SK-N-SH treated with all-trans-retinoic acid at 6 μM for 48 hours (cell line): Measurements from ENCODE around the gene MACC1.

Source experiments
- ATAC-seq: fragments of 200-7000 bp; cut with Tn5 transposase; 3 replicates; pipeline ENCODE4 v1.9.1; 2020; ENCODE audit warnings: mild to moderate bottlenecking, moderate library complexity
- ARNTL ChIP-seq: fragments of 450-650 bp; formaldehyde crosslinking; IDR thresholded peaks from 2 replicates; pipeline ENCODE4 v1.5.0; 2020; ENCODE audit warnings: low read depth, mild to moderate bottlenecking, moderate library complexity, borderline replicate concordance
- CREB5 ChIP-seq: fragments of 250-450 bp; sonication (Bioruptor Pico); IDR thresholded peaks from 2 replicates; pipeline ENCODE4 v1.5.1; 2020; ENCODE audit warnings: low read depth, mild to moderate bottlenecking, moderate library complexity
- CSDC2 ChIP-seq: fragments of 250-450 bp; sonication (Bioruptor Pico); IDR thresholded peaks from 2 replicates; pipeline ENCODE4 v1.5.0; 2020; ENCODE audit warnings: mild to moderate bottlenecking, moderate library complexity
- CSRNP3 ChIP-seq: fragments of 250-450 bp; sonication (Bioruptor Pico); IDR thresholded peaks from 2 replicates; pipeline ENCODE4 v1.5.1; 2021; ENCODE audit warnings: mild to moderate bottlenecking, moderate library complexity
- ESRRG ChIP-seq: fragments of 250-450 bp; sonication (Bioruptor Pico); IDR thresholded peaks from 2 replicates; pipeline ENCODE4 v1.6.1; 2021; ENCODE audit warnings: mild to moderate bottlenecking
- GLIS3 ChIP-seq: fragments of 250-450 bp; sonication (Bioruptor Pico); IDR thresholded peaks from 2 replicates; pipeline ENCODE4 v1.5.0; 2020; ENCODE audit warnings: mild to moderate bottlenecking, moderate library complexity
- ISL1 ChIP-seq: fragments of 250-450 bp; sonication (Bioruptor Pico); IDR thresholded peaks from 2 replicates; pipeline ENCODE4 v2.1.2; 2022; ENCODE audit warnings: mild to moderate bottlenecking, moderate library complexity
- OSR1 ChIP-seq: fragments of 250-450 bp; sonication (Bioruptor Pico); IDR thresholded peaks from 2 replicates; pipeline ENCODE4 v1.8.0; 2022; ENCODE audit warnings: moderate library complexity, mild to moderate bottlenecking, inconsistent platforms
- PATZ1 ChIP-seq: fragments of 250-450 bp; sonication (Bioruptor Pico); IDR thresholded peaks from 2 replicates; pipeline ENCODE4 v1.8.0; 2020; ENCODE audit warnings: mild to moderate bottlenecking, moderate library complexity, borderline replicate concordance
- POU6F1 ChIP-seq: fragments of 250-450 bp; sonication (Bioruptor Pico); IDR thresholded peaks from 2 replicates; pipeline ENCODE4 v1.8.0; 2021; ENCODE audit warnings: low read depth, mild to moderate bottlenecking, moderate library complexity, borderline replicate concordance
- PPARA ChIP-seq: fragments of 250-450 bp; sonication (Bioruptor Pico); IDR thresholded peaks from 2 replicates; pipeline ENCODE4 v1.5.0; 2020; ENCODE audit warnings: mild to moderate bottlenecking, borderline replicate concordance
- RARB ChIP-seq: fragments of 250-450 bp; sonication (Bioruptor Pico); IDR thresholded peaks from 2 replicates; pipeline ENCODE4 v1.8.0; 2021; ENCODE audit warnings: mild to moderate bottlenecking, moderate library complexity
- SNAI2 ChIP-seq: fragments of 250-450 bp; sonication (Bioruptor Pico); IDR thresholded peaks from 2 replicates; pipeline ENCODE4 v1.5.0; 2020; ENCODE audit warnings: mild to moderate bottlenecking, moderate library complexity
- TOX ChIP-seq: fragments of 250-450 bp; sonication (Bioruptor Pico); IDR thresholded peaks from 2 replicates; pipeline ENCODE4 v1.8.0; 2021; ENCODE audit warnings: mild to moderate bottlenecking, moderate library complexity, borderline replicate concordance
- TSHZ2 ChIP-seq: fragments of 250-450 bp; sonication (Bioruptor Pico); IDR thresholded peaks from 2 replicates; pipeline ENCODE4 v1.5.0; 2020; ENCODE audit warnings: mild to moderate bottlenecking, moderate library complexity
- ZC3H10 ChIP-seq: fragments of 250-450 bp; sonication (Bioruptor Pico); IDR thresholded peaks from 2 replicates; pipeline ENCODE4 v1.5.1; 2021; ENCODE audit warnings: mild to moderate bottlenecking, moderate library complexity
- ZFP3 ChIP-seq: fragments of 250-450 bp; sonication (Bioruptor Pico); IDR thresholded peaks from 2 replicates; pipeline ENCODE4 v1.5.0; 2020; ENCODE audit warnings: mild to moderate bottlenecking, moderate library complexity
- ZFP30 ChIP-seq: fragments of 450-650 bp; formaldehyde crosslinking; IDR thresholded peaks from 2 replicates; pipeline ENCODE4 v1.5.0; 2022; ENCODE audit warnings: mild to moderate bottlenecking, moderate library complexity
- ZNF565 ChIP-seq: fragments of 450-650 bp; formaldehyde crosslinking; conservative IDR thresholded peaks from 2 replicates; pipeline ENCODE4 v1.5.0; 2020; ENCODE audit warnings: low read depth, mild to moderate bottlenecking, moderate library complexity
- ZNF70 ChIP-seq: fragments of 450-650 bp; formaldehyde crosslinking; IDR thresholded peaks from 2 replicates; pipeline ENCODE4 v1.5.0; 2020; ENCODE audit warnings: mild to moderate bottlenecking, moderate library complexity
- ZNF8 ChIP-seq: fragments of 450-650 bp; formaldehyde crosslinking; IDR thresholded peaks from 2 replicates; pipeline ENCODE4 v1.5.0; 2020; ENCODE audit warnings: mild to moderate bottlenecking, moderate library complexity

MACC1 gene

GRCh38 chr7:20102982-20103381, 114.2 kb downstream of the MACC1 start:
- TF ChIP-seq CREB5 (CRISPR knock-in tag) (no peak), TSHZ2 (no peak), SNAI2 (no peak), RARB (CRISPR knock-in tag) (no peak), ZC3H10 (CRISPR knock-in tag) (no peak), ZNF8 (CRISPR knock-in tag) (no peak), GLIS3 (no peak), ZNF70 (CRISPR knock-in tag) (no peak), POU6F1 (no peak)
- ATAC-seq = no peak

GRCh38 chr7:20095862-20096261, 121.3 kb downstream of the MACC1 start:
- TF ChIP-seq GLIS3 (no peak), CSRNP3 (CRISPR knock-in tag) (no peak)
- no peak for ATAC-seq

- no peak for ATAC-seq
- no peak for TF ChIP-seq ARNTL (CRISPR knock-in tag)
- no peak for TF ChIP-seq ZFP3 (CRISPR knock-in tag)
- TF ChIP-seq ZC3H10 (CRISPR knock-in tag) = no peak
- no peak for TF ChIP-seq PPARA (CRISPR knock-in tag)
- no peak for TF ChIP-seq RARB (CRISPR knock-in tag)
- TF ChIP-seq ZNF565 (CRISPR knock-in tag) = no peak
- no peak for TF ChIP-seq GLIS3
- TF ChIP-seq CSDC2 (CRISPR knock-in tag) = no peak
- no peak for TF ChIP-seq ISL1
- no peak for TF ChIP-seq CREB5 (CRISPR knock-in tag)
- no peak for TF ChIP-seq ESRRG (CRISPR knock-in tag)
- TF ChIP-seq PATZ1 (CRISPR knock-in tag) = no peak
- TF ChIP-seq ZNF70 (CRISPR knock-in tag) = no peak
- TF ChIP-seq SNAI2 = no peak
- TF ChIP-seq CSRNP3 (CRISPR knock-in tag) = no peak
- no peak for TF ChIP-seq OSR1 (CRISPR knock-in tag)
- TF ChIP-seq ZFP30 (CRISPR knock-in tag) = no peak
- no peak for TF ChIP-seq TOX (CRISPR knock-in tag)
Observed at GRCh38 chr7:20095436-20095835, 121.7 kb downstream of the MACC1 start.
